ENCODE data around the gene RHEB.

DNA sequence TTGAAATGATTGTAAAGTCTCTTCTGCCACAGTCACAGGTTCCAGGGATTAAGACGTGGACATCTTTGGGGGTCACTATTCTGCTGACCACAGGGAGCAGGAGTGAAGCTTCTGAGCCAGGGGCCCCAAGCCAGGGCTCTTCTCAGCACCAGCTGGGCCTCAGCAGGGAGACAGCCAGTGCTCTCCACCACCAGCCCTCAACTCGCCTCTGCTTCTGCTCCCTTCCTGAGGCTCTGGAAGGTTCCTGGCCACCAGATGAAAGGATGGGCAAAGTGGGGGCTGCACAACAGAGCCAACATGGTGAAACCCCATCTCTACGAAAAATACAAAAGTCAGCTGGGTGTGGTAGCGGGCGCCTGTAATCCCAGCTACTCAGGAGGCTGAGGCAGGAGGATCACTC, 68.5 kb downstream of the RHEB start:
- TF ChIP-seq GATA2 (IDR thresholded peaks at IDR 0.05; ENCODE audit: low read depth, low read length) (no peak), GATA3 (IDR thresholded peaks at IDR 0.05; ENCODE audit: low read depth, low read length) (no peak)
